RPMI8226 (cell line): ENCODE results near the gene DACH1.
"Not testable (repeated sequence)": the region's sequence is repeated elsewhere in the genome, so short reads cannot be mapped to it uniquely, and the experiment has no call there.

Experiments used
- DNase-seq: peaks from one replicate; pipeline ENCODE4 v3.0.0-alpha.2; 2015

Gene DACH1

DNA sequence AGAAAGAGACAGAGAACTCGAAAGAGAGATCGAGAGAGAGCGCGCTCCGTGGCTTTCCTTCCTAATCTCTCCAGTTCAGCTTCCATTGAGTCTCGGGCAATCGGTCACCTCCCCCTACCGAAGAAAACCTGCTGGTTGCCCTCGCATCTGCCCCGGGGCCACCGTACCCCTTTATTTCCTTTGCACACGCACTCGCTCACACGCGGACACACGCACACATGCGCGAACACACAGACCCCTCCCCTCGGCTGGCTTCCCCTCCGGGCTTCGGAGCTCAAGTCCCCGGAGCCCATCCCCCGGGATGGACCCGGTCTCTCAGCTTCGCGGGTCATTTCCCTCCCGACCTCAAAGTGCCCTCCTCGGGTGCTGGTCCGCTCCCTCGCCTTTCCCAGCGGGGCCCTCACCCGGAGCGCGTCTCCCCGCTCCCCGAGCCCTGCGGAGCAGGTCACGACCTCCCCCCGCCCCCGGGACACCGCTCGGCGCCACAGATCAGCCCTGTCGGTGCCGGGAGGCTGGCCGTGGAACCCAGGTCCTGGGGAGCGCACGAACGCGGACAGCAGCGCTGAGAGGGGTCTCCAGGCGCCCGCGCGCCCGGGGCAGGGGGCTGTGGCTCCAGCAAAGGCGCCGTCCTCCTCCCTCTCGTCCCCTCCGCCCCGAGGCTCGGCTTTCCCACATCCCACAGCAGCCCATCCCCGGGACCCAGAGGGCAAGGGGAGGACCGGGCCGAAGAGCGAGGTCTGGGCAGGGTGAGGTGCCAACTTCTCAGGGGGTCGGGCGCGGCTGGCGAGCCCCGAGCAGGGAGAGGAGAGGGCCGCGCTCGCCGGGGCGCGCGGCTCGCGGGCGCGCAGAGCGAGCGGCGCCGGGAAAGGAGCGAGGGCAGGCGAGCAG lies 1.8 kb downstream of the DACH1 start:
- no peak for DNase-seq

DNA sequence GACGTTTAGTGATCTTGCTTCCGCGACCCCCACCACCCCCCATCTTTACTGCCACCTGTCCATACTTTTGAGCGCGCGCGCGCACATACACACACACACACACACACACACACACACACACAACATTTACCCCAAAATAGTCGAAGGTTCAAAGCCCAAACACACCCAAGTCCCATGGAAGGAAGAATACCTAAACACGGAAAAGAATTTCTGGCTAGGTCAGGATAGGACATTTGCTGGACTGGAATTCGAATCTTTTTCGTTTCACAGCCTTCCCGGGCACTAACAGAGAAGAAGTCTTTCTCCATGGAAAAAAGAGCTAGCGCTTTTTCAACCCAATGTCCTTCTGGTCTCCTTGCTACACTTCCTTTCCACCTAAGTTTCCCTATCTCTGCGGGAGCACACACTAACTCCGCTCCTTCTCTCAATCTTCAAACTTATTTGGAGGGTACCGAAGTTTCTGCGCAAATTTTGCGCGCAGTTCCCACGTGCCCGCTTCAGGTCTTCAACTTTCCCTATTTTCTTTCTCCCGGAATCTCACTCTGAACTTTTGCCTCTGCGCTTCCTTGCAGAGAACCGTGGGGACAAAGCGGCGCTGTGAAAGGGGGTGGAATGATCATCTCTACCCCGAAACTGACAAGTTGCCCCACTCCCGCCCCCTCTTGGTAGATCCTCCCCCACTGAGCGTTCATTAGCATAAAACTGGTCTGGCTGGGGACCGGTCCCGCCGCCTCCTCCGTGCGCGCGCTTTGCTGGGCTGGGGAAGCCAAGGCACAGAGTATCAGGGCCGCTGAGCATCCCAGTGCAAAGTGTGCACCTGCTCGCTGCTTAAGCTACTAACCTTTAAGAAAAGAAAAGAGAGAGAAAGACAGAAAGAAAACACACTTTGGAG lies 2.7 kb downstream of the DACH1 start:
- no peak for DNase-seq

GRCh38 chr13:71863254-71863865 lies 3.6 kb downstream of the DACH1 start:
- DNase-seq, result no peak

- no peak for DNase-seq
These were observed 4.5 kb downstream of the DACH1 start for GRCh38 chr13:71862459-71862943.

- no peak for DNase-seq
These were observed 5.1 kb downstream of the DACH1 start for GRCh38 chr13:71861769-71862458.

GRCh38 chr13:71860547-71861138 lies 6.4 kb downstream of the DACH1 start:
- no peak for DNase-seq

DNA sequence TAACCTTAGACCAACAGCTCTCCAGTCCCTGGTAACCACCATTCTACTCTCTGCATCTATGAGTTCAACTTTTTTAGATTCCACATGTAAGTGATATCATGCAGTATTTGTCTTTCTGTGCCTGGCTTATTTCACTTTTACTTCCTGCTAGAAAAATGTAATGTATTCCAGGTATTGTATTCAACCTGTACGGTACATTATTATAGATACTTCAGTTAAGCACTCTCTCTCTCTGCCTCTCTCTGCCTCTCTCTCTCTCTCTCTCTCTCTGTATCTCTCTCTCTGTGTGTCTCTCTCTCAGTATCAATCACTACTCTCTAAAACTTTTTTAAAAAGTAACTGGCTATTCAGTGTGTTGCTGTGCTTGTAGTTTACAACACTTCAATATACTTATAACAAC lies 8.4 kb downstream of the DACH1 start:
- no peak for DNase-seq

DNA sequence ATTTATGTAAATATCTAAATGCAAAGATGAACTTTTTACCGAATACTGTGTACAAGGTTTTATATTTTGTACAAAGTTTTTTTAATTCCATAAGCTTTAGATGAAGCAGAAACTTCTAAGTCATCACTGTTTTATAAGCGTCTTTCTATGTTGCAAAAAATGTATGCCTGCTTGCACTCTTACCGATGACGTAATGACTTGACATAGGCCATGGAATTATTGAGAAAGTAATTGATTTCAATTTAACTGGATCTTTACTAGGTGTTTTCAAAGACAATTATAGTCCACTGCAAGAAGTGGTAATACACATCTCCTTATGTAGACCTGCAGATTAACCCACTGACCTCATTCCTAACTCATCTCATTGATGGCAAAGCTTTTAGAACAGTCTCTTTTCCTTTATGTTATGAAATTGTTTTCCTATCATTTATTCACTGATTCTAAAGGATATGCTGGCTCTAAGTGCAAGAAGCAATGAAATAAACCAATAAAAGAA lies 10.4 kb downstream of the DACH1 start:
- DNase-seq, result no peak

- DNase-seq, result no peak
These were observed 12.6 kb downstream of the DACH1 start for GRCh38 chr13:71854401-71854800.

DNA sequence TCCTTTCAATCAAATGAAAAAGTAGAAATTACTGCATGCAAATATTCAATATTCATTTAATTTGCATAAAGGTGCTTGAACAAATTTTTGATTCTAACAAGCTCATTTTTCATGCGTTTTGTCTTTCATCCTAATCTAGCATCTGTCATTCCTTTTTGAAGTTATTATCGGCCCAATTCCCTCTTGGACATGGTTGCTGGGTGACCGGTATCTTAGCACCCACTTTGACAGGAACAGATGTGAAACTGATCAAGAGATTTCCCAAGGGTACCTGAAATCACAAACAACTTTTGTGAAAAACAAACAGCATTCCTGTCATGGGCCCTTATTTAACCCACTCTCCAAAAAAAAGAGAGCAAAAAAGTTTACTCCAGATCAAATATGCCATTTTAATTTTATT lies 13.3 kb downstream of the DACH1 start:
- no peak for DNase-seq

- no peak for DNase-seq
These were observed 14.3 kb downstream of the DACH1 start for GRCh38 chr13:71852736-71853135.

DNA sequence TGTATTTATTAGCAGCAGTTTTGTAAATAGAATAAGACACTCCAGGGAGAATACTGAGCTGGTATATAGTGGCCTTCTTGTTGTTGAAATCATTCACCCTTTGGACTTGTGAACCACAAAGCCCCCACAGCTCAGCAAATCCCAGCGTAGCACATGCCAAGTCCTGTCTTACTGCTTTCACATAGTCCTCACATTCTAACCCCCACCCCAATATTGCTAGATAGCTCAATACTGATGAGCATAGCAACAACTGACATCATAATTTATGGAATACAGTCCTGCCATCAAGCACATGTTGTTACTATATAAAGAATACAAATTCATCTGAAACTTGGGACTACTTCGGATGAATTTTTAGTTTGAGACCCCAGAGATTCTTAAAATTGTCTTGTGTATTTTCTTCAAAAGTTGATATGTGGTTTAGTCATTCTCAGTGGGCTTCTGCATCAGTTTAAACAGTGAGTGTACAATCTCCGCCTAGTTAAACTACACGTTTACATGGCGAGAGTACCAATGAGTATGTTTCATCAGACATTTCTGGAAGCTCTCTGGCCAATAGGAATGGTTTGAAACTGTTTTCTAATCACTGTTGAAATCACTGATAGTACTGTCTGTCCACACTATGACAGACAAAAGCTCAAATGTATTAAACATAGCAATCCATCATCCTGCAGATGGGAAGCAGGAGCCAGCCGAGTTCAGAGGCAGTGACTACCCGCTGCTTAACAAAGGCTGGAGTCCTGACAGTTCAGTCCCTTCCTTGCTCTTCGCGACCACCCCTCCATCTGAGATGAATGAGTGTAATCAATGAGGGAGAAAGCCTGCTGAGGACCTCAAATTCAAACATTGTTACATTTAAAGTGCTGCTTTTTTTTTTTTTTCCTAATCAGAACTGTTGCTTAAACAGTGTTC lies 15.2 kb downstream of the DACH1 start:
- DNase-seq, result no peak

DNA sequence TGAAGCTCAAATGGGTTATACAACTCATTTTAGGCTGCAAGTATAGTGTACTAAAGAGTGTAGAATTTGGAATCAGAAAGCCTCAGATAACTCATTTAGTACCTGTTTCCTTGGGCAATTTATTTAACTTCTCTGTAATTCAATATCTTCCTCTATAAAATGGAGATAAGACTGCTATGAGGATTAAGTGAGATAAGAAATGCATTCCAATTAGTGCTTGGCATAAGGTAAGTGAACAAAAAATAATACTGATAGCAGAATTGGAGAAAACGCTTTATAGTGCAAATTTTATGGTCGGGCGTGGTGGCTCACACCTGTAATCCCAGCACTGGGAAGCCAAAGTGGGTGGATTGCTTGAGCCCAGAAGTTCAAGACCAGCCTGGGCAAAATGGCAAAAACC lies 25.0 kb downstream of the DACH1 start:
- no peak for DNase-seq

- DNase-seq, result no peak
These were observed 28.2 kb downstream of the DACH1 start for GRCh38 chr13:71838842-71839241.

DNA sequence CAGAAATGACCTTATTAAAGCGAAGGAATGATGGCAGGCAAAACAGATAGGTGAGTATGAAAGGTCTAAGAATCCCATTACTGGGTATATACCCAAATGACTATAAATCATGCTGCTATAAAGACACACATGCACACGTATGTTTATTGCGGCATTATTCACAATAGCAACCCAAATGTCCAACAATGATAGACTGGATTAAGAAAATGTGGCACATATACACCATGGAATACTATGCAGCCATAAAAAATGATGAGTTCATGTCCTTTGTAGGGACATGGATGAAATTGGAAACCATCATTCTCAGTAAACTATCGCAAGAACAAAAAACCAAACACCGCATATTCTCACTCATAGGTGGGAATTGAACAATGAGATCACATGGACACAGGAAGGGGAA lies 29.4 kb downstream of the DACH1 start:
- DNase-seq, result not testable (repeated sequence)

DNA sequence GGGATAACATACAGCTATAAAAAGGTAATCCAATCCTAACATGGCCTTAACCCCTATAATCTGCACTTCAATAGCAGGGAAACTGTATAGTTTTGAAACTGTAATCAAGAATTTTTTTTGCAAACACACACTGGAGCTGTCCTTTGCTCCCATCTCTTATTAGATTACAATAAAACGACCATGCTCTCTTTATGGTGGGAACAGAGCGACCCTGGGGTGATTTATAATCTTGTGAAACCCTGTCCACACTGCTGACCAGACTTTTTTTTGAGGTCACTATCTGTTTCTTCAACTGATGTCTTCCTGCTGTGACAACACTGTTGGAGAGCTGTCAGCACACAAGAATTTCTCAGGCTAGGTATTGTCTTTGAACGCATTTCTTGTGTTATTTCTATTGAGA lies 35.3 kb downstream of the DACH1 start:
- DNase-seq, result no peak

DNA sequence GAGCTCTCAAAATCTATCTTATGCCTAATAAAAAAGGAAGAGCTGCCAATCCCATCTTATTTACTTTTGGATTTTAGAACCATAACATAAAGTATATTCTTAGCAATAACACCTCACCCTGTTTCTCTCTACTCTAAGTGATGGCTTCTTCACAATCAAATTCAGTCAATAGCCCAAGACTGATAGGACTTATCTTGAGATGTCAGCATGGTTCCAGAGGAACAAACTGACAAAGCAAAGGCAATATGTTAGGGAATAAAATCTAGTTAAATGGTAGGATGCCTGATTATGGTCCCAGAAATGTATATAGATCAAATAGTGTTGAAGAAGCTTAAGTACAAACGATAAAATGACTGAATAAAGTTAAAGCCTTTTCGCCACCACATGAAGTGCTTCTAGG lies 36.3 kb downstream of the DACH1 start:
- DNase-seq, result no peak

- no peak for DNase-seq
These were observed 36.7 kb downstream of the DACH1 start for GRCh38 chr13:71830323-71830722.

DNA sequence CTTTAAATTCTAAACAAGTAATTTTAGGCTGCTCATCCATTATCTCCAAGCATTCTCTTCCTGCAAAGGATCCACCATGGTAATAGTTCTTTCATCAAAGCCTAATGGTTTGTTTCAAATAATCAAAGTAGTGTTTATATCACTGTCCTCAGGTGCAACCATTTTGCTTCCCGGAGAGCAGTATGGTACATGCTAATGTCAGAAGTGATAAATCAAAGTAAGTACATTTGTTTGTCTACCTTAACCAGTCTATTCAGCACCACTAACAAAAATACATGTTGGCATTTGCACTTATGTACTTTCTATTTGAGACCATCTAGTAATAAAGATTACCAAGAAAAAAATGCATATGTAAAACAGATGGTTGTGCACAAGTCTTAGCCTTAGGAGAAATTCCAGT lies 37.5 kb downstream of the DACH1 start:
- DNase-seq, result no peak

DNA sequence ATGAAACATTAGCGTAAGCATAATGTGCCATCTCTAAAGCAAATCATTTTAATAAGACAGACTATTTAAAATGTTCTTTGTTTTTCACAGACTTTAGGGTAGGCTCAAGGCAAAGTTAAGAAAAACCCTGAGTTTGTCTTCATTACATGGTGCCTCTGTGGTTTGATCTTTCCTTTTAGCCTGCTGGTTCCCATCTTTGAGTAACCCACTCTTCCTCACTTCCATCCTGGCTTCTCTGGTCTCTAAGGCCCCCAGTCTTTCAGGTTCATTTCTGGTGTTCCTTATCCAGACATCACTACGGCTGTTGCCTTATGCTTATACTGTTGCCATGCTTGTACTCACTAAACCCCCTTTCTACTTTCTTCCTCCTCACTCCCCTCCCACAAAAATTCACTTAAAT lies 38.4 kb downstream of the DACH1 start:
- no peak for DNase-seq

DNA sequence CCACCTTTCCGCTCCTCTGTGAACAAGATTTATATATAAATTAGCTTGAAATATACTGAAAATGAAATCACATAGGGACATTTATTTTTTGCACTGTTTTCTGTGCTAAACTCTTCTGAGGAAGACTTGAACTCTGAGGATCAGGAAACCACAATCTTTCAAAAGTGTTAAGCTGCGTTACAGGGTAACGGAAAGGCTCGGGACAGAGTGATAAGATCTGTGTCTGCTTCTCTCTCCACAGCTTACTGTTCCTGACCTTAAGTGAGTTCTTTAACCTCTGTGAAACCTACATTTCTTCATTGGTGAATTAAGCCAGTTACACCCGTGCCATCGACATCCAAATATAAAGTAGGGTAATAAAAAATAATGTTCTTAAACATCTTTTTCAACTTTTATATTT lies 38.9 kb downstream of the DACH1 start:
- DNase-seq, result no peak
